ENCODE results near the gene CCR8.

- TF ChIP-seq, protein P1, sequence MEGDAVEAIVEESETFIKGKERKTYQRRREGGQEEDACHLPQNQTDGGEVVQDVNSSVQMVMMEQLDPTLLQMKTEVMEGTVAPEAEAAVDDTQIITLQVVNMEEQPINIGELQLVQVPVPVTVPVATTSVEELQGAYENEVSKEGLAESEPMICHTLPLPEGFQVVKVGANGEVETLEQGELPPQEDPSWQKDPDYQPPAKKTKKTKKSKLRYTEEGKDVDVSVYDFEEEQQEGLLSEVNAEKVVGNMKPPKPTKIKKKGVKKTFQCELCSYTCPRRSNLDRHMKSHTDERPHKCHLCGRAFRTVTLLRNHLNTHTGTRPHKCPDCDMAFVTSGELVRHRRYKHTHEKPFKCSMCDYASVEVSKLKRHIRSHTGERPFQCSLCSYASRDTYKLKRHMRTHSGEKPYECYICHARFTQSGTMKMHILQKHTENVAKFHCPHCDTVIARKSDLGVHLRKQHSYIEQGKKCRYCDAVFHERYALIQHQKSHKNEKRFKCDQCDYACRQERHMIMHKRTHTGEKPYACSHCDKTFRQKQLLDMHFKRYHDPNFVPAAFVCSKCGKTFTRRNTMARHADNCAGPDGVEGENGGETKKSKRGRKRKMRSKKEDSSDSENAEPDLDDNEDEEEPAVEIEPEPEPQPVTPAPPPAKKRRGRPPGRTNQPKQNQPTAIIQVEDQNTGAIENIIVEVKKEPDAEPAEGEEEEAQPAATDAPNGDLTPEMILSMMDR (IDR thresholded peaks at IDR 0.05) = no peak
- no peak for TF ChIP-seq POLR2A (IDR thresholded peaks at IDR 0.05)
Observed at GRCh38 chr3:39325236-39325635, 4.3 kb upstream of the CCR8 start.
